GM10847 (cell line): ENCODE data around the gene SPATA3.

Experiments
- POLR2A ChIP-seq: IDR thresholded peaks from 2 replicates; pipeline ENCODE4 v1.6.1; 2011; ENCODE audit not compliant: insufficient read length; ENCODE audit errors: extremely low read depth

SPATA3 gene

GRCh38 chr2:230995821-230996220 is at the start of gene SPATA3:
TSS of gene SPATA3 (plus strand) at chr2:230996121. CDS start at chr2:230996234, 113 bp downstream.
- no peak for TF ChIP-seq POLR2A

- no peak for TF ChIP-seq POLR2A
These were observed 49.3 kb upstream of the SPATA3 start for GRCh38 chr2:230946429-230947234.

- TF ChIP-seq POLR2A: no peak
These were observed 48.7 kb upstream of the SPATA3 start for GRCh38 chr2:230947235-230947576.

- TF ChIP-seq POLR2A: peak; percentile 33
These were observed 48.0 kb upstream of the SPATA3 start for GRCh38 chr2:230947908-230948365.

GRCh38 chr2:230949966-230950873 is 45.7 kb upstream of the SPATA3 start:
- TF ChIP-seq POLR2A: no peak

GRCh38 chr2:230950874-230951339 is 45.0 kb upstream of the SPATA3 start:
- TF ChIP-seq POLR2A: peak; percentile 14

GRCh38 chr2:230951396-230951795 is 44.5 kb upstream of the SPATA3 start:
- no peak for TF ChIP-seq POLR2A

- TF ChIP-seq POLR2A: no peak
These were observed 43.5 kb upstream of the SPATA3 start for GRCh38 chr2:230952226-230952956.

- TF ChIP-seq POLR2A: no peak
These were observed 42.1 kb upstream of the SPATA3 start for GRCh38 chr2:230953845-230954244.

GRCh38 chr2:230954746-230955145 is 41.2 kb upstream of the SPATA3 start:
- no peak for TF ChIP-seq POLR2A

- no peak for TF ChIP-seq POLR2A
These were observed 40.7 kb upstream of the SPATA3 start for GRCh38 chr2:230955163-230955737.

GRCh38 chr2:230956827-230957755 is 38.8 kb upstream of the SPATA3 start:
- TF ChIP-seq POLR2A: peak; percentile 25

GRCh38 chr2:230957756-230958391 is 38.0 kb upstream of the SPATA3 start:
- TF ChIP-seq POLR2A: no peak
